ENCODE measurements around the gene VAT1L. TPM values are rescaled to one million over a fixed set of nuclear protein-coding genes. Genes with fewer than 3 reads are reported as not detected.

The VAT1L gene
- total and polyA plus RNA-seq, 10 of the 15 experiments (the other 5 are each of a cell fraction or from before 2014, with no cell fraction given) = 0.06 to 0.18 (median 0.10) TPM; not detected in 5

DNA sequence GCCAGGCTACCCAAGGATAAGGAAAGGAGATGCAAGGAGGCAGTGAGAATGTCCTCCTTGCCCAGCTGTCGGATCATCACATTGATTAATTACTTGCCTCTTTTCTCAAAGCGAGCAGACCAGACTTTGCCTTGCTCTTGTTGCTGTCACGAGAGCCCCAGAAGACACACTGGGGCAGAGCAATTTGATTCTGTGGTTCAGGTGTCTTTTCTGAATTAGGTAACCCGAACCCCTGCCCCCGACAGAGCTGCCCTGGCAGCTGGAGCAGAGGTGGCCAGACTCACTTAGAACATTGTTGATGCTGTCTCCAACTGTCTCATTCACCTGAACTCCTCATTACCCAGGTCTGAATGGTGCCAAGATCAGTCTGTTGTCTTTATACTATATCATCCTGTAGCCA, 34.3 kb downstream of the VAT1L start:
- 9% methylated on average over 5 of the region's 5 CpGs for WGBS (ENCODE audit: insufficient coverage, insufficient replicate concordance, low lambda C conversion rate, missing lambda C conversion rate)
- no peak overlapping the region for H3K4me3 ChIP-seq
- in situ Hi-C loops (cut with MboI) = no loop called here
- H3K9me3 ChIP-seq (replicated peaks; ENCODE audit: control insufficient read depth, insufficient read depth, low read length) = no peaks in the 10 kb centered on the region
- POLR2A ChIA-PET = no interaction called here
- CTCF ChIA-PET = no interaction called here
- TF ChIP-seq SMARCA5 (IDR thresholded peaks at IDR 0.05) (no peak), TARDBP (IDR thresholded peaks at IDR 0.05; ENCODE audit: borderline replicate concordance) (no peak), ATF3 (IDR thresholded peaks at IDR 0.05; ENCODE audit: borderline replicate concordance, extremely low read depth, low read depth, low read length) (no peak), MEF2B (IDR thresholded peaks at IDR 0.05; ENCODE audit: partially characterized antibody, poor library complexity, severe bottlenecking) (no peak), ZBED1 (IDR thresholded peaks at IDR 0.05; ENCODE audit: borderline replicate concordance) (no peak), SUPT20H (IDR thresholded peaks at IDR 0.05; ENCODE audit: borderline replicate concordance, control insufficient read depth, low read depth, low read length) (no peak), HDAC6 (IDR thresholded peaks at IDR 0.05; ENCODE audit: unreplicated experiment) (no peak), RFX5 (IDR thresholded peaks at IDR 0.05; ENCODE audit: low read depth, low read length) (no peak), NR2C1 (IDR thresholded peaks at IDR 0.05) (no peak), ZBTB33 (IDR thresholded peaks at IDR 0.05) (no peak), RBBP5 (conservative IDR thresholded peaks at IDR 0.05) (no peak), WRNIP1 (IDR thresholded peaks at IDR 0.05; ENCODE audit: borderline replicate concordance, low read depth, low read length) (no peak), RELB (IDR thresholded peaks at IDR 0.05; ENCODE audit: low read depth) (no peak), IRF4 (IDR thresholded peaks at IDR 0.05; ENCODE audit: low read depth, low read length) (no peak), HDGF (IDR thresholded peaks at IDR 0.05) (no peak), EED (IDR thresholded peaks at IDR 0.05; ENCODE audit: low read depth) (no peak), FOXK2 (IDR thresholded peaks at IDR 0.05) (no peak)
- TF ChIP-seq, protein P1, sequence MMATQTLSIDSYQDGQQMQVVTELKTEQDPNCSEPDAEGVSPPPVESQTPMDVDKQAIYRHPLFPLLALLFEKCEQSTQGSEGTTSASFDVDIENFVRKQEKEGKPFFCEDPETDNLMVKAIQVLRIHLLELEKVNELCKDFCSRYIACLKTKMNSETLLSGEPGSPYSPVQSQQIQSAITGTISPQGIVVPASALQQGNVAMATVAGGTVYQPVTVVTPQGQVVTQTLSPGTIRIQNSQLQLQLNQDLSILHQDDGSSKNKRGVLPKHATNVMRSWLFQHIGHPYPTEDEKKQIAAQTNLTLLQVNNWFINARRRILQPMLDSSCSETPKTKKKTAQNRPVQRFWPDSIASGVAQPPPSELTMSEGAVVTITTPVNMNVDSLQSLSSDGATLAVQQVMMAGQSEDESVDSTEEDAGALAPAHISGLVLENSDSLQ (IDR thresholded peaks at IDR 0.05) = no peak
- no peak overlapping the region for H3K4me2 ChIP-seq (ENCODE audit: control insufficient read depth, insufficient read depth)
- no peak overlapping the region for H3K9ac ChIP-seq (ENCODE audit: control insufficient read depth, insufficient read depth, low read length)
- FAIRE-seq (no peak), DNase-seq (ENCODE audit: low read depth, low spot score) (no peak), ATAC-seq (no peak)
- SMC1A ChIA-PET (ENCODE audit: uncharacterized antibody, unreplicated experiment) = no interaction called here
- H3K4me1 ChIP-seq (ENCODE audit: control insufficient read depth, insufficient read depth, low read length) = no peaks in the 10 kb centered on the region
- BruUV-seq (replicated peaks) = no TSS peak
- H3K27ac ChIP-seq (ENCODE audit: control insufficient read depth, insufficient read depth) = no peak overlapping the region
- H4K20me1 ChIP-seq (ENCODE audit: control insufficient read depth, insufficient read depth) = peaks cover 2% of the 10 kb centered on the region; the same call in 1 of the 2 replicates
- RAD21 ChIA-PET (ENCODE audit: unreplicated experiment) = no interaction called here
- no peak overlapping the region for H2AFZ ChIP-seq (ENCODE audit: control insufficient read depth, low read depth, low read length)
- no peaks in the 10 kb centered on the region for H3K79me2 ChIP-seq (ENCODE audit: control insufficient read depth, insufficient read depth, low read length)
- H3K36me3 ChIP-seq (ENCODE audit: control insufficient read depth in 2 of 2, insufficient read depth in 2 of 2, low read length in 1 of 2) = no peaks in the 10 kb centered on the region
- no peaks in the 10 kb centered on the region for H3K27me3 ChIP-seq (replicated peaks in 1 of 2; ENCODE audit: control insufficient read depth in 2 of 2, insufficient read depth in 2 of 2, low read length in 1 of 2)
- intact Hi-C loops (cut with micrococcal nuclease; ENCODE audit: unreplicated experiment) = no loop called here
